DMS114 treated with DMSO at 0.1 percent for 48 hours (cell line): ENCODE data around the gene KLHL25.
"Not testable (repeated sequence)": the region's sequence is repeated elsewhere in the genome, so short reads cannot be mapped to it uniquely, and the experiment has no call there.

ENCODE experiments used
- DNase-seq: peaks from one replicate; lab custom pipeline; 2025; ENCODE audit not compliant: unreplicated experiment; lab: John Stamatoyannopoulos, UW

Gene KLHL25

DNA sequence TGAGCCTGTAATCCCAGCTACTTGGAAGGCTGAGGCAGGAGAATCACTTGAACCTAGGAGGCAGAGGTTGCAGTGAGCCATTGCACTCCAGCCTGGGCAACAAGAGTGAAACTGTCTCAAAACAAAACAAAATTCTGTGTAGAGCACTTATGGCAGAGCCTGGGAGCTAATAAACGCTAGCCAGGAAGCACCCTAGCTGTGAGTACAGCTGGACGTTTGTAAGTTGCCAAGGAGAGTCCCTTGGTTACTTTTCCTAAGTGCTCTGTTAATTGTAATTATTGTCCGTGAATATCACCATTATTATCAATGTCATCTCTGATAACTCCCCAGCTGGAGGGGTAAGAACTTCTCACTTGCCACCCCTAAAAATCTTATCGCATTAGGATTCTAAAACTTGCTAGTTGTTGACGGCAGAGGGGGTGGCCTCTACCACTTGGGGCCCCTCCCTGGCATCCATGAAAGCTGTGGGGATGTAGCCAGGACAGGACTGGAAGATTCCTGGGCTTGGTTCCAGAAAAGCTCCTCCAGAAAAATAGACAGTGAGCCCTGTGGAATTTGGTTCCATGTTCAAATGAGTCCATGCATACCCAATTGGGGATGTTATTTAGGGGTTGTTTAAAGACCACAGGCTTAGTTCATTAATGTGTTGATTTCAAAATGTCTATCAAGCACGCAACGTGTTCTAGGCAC, 9.9 kb upstream of the KLHL25 start:
- DNase-seq, result no peak

GRCh38 chr15:85802617-85803016, 7.9 kb upstream of the KLHL25 start:
- not testable (repeated sequence) for DNase-seq

GRCh38 chr15:85800478-85801123, 5.9 kb upstream of the KLHL25 start:
- DNase-seq, result no peak

DNA sequence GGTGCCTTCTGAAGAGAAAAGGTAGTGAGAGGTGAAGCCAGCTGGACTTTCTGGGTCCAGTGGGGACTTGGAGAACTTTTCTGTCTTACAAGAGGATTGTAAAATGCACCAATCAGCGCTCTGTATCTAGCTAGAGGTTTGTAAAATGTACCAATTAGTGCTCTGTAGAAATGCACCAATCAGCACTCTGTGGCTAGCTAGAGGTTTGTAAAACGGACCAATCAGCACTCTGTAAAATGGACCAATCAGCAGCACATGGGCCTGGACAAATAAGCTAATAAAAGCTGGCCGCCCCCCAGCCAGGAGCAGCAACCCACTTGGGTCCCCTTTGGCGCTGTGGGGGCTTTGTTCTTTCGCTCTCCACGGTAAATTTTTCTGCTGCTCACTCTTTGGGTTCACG, 1.6 kb upstream of the KLHL25 start:
- DNase-seq, result not testable (repeated sequence)

GRCh38 chr15:85795337-85796305, 896 bp upstream of the KLHL25 start:
- DNase-seq, result no peak

DNA sequence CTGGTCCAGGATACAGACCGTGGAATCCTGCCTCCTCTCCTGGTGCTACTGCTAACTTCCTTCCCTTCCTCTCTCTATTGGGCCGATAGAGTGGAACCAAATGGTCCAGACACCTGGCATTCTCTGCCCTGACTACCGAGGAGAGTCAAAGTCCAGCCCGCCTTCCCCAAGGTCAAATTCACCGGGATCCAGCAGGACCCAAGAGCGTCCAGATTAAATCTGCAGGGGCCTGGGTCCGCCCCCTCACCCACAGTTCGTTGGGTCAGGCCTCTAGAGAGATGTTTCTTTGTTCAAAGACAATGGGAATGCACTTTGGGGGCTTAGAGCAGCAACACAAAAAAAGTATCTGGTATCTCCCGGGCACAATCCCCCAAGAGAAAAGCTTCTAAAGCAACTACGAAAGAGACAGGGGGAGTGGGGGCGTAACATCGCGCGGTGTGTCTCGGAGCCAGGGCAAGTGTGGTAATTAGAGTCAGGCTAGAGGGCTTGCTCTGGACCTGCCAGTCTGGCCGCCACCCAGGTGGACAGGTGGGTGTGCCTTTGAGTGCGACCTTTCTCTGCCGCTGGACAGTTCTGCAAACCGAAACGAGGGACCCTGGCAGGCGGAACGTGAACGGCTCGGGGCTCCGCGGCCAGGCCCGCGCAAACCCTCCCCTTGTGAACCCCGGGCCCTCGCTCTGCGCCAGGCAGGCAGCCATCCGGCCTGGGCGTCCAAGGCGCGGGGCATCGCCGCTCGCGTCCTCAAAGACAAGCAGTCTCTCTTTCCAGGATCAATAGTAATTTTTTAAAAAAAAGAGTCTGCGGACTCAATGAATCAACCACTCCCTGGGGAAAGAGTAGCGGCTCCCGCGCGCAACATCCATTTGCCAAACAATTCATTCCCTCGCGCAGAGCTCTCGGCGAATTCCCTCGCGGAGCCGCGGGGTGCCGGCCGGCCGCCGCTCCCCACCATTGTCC, 806 bp downstream of the KLHL25 start:
- no peak for DNase-seq

- no peak for DNase-seq
These were observed 1.7 kb downstream of the KLHL25 start for GRCh38 chr15:85792912-85793590.

DNA sequence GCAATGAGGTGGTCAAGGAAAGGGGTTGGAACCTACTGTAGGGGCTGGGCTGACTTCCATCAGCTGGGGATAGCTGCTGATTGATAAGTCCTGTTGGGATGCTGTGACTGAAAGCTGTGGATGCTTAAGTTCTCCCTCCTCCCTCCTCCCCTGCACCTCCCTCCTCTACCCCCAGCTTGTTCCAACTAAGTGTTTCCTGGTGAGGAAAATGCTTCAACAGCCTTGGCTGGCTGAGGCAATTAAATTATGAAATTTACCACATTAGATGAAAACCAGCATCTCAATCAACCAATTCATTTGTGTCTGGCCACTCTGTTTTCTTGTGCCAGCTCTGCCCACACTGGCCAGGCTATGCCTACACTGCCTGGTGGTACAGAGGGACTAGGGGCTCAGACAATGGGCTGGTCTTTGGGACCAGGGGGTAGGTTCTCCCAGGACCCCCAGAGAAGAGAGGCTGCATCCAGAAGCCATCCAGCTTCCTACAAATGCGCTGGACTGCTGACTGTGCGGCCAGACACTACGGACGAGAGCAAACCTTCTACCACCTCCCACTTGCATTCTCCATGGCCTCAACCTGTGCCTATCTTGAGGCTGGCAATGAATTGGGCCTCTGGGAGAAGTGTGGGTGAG, 2.5 kb downstream of the KLHL25 start:
- no peak for DNase-seq

DNA sequence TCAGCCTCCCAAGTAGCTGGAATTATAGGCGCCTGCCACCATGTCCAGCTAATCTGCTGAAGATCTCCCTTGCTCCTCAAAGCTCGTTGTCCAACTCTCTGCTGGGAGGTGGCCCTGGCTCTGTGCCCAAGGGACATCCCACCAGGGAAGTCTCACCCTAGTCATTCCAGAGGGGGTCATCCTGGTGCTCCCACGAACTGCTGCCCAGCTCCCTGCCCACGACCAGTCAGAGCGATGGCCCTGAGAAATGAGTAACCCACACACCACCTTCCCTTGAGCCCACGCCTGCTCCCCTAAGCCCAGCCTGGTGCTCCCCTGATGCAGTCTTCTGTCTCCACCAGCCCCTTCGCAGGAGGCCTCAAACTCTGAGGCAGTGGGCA, 5.2 kb downstream of the KLHL25 start:
- no peak for DNase-seq

DNA sequence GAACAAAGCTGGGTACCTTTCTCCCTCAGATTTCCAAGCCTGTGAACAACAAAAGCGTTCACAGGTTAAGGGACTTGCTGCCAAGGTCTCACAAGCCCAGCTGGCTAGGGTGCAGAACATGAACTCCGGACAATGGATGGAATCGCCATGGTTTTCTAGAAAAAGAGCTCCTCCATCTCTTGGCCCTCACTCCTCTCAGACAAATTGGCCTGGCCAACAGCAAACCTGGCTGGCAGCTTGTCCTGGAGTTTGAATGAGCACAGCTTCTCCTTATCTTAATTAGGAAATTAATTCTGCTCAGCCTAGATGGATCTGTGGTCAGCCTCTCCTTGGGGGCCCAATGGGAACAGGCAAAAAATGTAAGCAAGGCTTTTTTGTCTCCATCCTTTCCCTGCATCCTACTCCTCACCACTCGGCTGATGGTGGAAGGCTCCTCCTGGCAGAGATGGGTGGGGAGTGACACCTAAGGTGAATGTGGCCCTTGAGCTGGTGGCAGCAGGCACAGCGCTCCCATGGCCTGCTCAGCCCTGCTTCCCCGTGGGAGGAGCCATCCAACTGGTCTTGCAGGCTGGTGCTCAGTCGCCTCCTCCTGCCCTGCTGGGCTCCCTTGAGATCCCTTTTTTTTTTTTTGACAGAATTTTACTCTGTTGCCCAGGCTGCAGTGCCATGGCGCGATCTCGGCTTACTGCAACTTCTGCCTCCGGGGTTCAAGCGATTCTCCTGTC, 5.8 kb downstream of the KLHL25 start:
- no peak for DNase-seq

DNA sequence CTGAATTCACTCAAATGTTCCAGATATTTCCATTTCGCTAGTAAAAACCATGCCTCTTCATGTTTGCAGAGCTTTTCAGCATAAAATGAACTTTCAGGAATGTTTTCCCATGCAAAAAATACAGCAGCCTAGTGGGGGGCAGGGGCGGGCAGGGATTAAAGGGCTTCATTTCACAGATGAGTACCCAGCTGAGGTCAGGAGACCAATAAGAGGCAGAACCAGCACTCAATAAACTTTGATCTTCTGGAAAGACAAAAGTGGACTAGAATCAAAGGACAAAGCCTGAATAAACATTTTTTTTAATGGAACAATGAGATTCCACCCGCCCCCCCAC, 8.0 kb downstream of the KLHL25 start:
- no peak for DNase-seq

GRCh38 chr15:85785887-85786780, 8.6 kb downstream of the KLHL25 start:
- no peak for DNase-seq

DNA sequence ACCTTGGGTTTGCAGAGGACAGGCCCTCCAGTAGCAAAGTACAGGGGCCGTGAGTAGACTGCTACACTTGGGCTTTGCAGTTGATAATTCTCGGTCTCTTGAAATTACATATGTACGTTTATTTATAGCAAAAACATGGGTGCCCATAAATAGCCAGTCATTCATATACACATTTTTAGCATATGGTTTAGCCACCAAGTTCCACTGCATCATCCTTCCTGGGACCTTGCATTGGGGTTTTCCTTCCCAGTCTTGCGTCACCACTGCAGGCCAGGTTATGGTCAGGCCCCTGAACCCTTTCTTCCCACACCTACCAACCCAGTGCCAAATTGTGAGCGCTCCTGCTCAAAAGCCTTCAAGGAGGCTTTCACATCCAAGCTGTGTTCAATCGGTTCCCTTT, 12.7 kb downstream of the KLHL25 start:
- DNase-seq, result no peak

- DNase-seq, result no peak
These were observed 13.6 kb downstream of the KLHL25 start for GRCh38 chr15:85781099-85781498.

DNA sequence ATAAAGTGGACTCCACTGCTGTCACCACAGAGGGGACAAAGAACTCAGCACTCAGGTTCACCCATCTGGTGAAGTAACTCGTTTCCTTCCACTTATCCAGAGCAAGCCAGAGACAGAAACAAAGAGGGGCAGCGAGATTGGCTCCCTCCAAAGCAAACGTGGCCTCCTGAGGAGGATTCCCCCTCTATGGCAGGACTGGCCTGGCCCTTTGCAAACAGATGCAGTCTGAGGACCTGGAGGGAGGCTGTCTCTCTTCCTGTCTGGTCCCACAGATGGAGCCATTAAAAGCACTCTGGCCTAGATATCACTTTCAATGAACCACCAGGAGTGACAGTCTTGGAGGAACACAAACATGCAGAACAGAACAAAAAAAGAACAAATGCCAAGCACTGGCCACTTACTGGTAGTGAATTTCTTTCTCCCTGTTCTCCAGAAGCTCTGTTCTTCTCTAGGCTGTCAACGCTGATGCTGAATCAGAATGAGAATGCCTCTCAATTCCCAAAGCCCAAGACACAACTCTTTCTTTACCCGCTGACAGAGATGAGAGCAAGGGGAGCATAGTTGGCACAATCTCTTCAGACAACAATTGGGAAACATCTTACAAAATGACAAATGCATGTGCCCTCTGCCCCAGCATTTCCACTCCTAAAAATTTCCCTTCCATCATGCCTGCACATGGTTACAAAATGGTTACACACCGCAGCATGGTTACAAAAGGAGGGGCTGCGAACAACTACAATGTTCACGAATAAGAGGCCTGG, 14.3 kb downstream of the KLHL25 start:
- DNase-seq, result no peak

DNA sequence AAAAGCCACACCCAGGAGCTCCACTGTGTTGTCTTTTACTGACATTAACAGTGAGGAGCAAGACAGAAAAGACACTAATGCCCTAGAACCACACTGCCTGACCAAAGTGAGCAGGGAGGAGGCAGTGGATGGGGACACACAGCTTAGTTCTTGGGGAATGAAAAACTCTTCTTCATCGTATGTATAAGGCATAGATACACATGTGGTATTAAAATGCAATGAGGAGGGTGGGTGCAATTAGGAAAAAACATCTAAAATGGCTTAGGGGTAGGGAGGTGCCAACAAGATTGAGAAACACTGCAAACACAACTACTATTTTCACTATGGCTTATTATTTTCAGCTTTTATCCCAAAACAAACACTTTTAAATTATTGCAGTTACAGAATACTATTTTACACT, 15.5 kb downstream of the KLHL25 start:
- DNase-seq, result no peak

- DNase-seq, result no peak
These were observed 16.5 kb downstream of the KLHL25 start for GRCh38 chr15:85778107-85778776.
